Neural crest cell (in vitro differentiated cells): Measurements from ENCODE around the gene NMNAT1. TPM values are rescaled to one million over a fixed set of nuclear protein-coding genes. Genes with fewer than 3 reads are reported as not detected.
A peak's percentile ranks its signal among the peaks of the same experiment; 100 is the strongest.
"Not testable (repeated sequence)": the region's sequence is repeated elsewhere in the genome, so short reads cannot be mapped to it uniquely, and the experiment has no call there.

Source experiments
- DNase-seq: peaks from one replicate; pipeline ENCODE4 v3.0.0; 2021; ENCODE audit warnings: low read depth, mixed read lengths, low spot score
- H3K27ac Mint-ChIP-seq: one replicate; pipeline ENCODE4 v1.8.0; 2021; ENCODE audit warnings: mild to moderate bottlenecking, mixed read lengths; ENCODE audit not compliant: unreplicated experiment
- H3K27me3 Mint-ChIP-seq: 2 replicates; pipeline ENCODE4 v1.8.0; 2021; ENCODE audit warnings: low read depth, mild to moderate bottlenecking, mixed read lengths
- H3K36me3 Mint-ChIP-seq: 2 replicates; pipeline ENCODE4 v1.8.0; 2021; ENCODE audit warnings: low read depth, mild to moderate bottlenecking, mixed read lengths
- H3K4me1 Mint-ChIP-seq: 2 replicates; pipeline ENCODE4 v1.8.0; 2021; ENCODE audit warnings: mixed read lengths
- H3K4me3 Mint-ChIP-seq: one replicate; pipeline ENCODE4 v1.8.0; 2021; ENCODE audit warnings: mild to moderate bottlenecking, mixed read lengths
- H3K9me3 Mint-ChIP-seq: 2 replicates; pipeline ENCODE4 v1.8.0; 2021; ENCODE audit warnings: mixed read lengths
- total RNA-seq: library from RNA; stranded (reverse); gene quantifications from 2 replicates; pipeline ENCODE4 v1.2.1, GENCODE V29; 2021
- TF ChIP-seq, protein P1 (sequence below): fragments of 200-600 bp; sonication (generic); conservative IDR thresholded peaks from 2 replicates; pipeline ENCODE4 v1.5.0; 2021; ENCODE audit warnings: antibody characterized with exemption, mild to moderate bottlenecking

Gene NMNAT1
- total RNA-seq, 1 donor from 2014 or later, result 8.8 TPM

DNA sequence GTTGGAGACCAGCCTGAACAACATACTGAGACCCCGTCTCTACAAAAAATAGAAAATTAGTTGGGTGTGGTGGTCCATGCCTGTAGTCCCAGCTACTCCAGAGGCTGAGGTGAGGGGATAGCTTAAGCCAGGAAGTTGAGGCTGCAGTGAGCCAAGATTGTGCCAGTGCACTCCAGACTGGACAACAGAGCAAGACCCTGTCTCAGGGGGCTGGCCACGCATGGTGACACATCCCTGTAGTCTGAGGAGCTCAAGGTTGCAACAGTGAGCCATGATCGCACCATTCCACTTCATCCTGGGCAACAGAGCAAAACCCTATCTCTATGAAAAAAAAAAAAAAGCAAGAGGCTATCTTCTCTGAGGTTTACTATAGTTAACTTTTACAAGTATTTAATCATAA is 76.8 kb downstream of the NMNAT1 start:
- TF ChIP-seq, protein P1, sequence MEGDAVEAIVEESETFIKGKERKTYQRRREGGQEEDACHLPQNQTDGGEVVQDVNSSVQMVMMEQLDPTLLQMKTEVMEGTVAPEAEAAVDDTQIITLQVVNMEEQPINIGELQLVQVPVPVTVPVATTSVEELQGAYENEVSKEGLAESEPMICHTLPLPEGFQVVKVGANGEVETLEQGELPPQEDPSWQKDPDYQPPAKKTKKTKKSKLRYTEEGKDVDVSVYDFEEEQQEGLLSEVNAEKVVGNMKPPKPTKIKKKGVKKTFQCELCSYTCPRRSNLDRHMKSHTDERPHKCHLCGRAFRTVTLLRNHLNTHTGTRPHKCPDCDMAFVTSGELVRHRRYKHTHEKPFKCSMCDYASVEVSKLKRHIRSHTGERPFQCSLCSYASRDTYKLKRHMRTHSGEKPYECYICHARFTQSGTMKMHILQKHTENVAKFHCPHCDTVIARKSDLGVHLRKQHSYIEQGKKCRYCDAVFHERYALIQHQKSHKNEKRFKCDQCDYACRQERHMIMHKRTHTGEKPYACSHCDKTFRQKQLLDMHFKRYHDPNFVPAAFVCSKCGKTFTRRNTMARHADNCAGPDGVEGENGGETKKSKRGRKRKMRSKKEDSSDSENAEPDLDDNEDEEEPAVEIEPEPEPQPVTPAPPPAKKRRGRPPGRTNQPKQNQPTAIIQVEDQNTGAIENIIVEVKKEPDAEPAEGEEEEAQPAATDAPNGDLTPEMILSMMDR, result no peak
- no peak overlapping the region for H3K4me3 Mint-ChIP-seq
- no peaks in the 10 kb centered on the region for H3K36me3 Mint-ChIP-seq
- H3K4me1 Mint-ChIP-seq, result no peaks in the 10 kb centered on the region
- DNase-seq, result no peak
- H3K27me3 Mint-ChIP-seq, result no peaks in the 10 kb centered on the region
- H3K9me3 Mint-ChIP-seq, result no peaks in the 10 kb centered on the region
- H3K27ac Mint-ChIP-seq, result no peak overlapping the region

GRCh38 chr1:10020678-10021077 is 77.4 kb downstream of the NMNAT1 start:
- DNase-seq, H3K36me3 Mint-ChIP-seq, H3K27me3 Mint-ChIP-seq, H3K27ac Mint-ChIP-seq, H3K4me3 Mint-ChIP-seq, H3K4me1 Mint-ChIP-seq, H3K9me3 Mint-ChIP-seq: not testable (repeated sequence)

DNA sequence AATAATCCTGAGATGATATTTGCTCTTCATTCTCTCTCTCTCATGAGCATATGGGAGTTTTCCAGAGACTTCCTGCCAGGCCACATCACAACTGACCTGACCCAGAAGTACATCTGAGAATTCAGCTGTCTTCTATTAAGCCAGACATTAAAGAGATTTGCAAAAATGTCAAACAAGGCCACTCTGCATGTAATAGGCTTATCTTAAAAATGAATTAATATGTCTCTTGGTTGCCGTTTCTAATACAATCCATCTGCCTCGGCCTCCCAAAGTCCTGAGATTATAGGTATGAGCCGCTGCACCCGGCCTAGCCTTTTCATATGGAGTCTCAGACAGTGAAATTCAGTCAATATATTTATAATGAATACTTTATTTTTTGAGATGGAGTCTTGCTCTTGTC is 78.7 kb downstream of the NMNAT1 start:
- not testable (repeated sequence) for H3K36me3 Mint-ChIP-seq, H3K9me3 Mint-ChIP-seq, H3K4me3 Mint-ChIP-seq, H3K27me3 Mint-ChIP-seq, H3K4me1 Mint-ChIP-seq, DNase-seq, H3K27ac Mint-ChIP-seq

DNA sequence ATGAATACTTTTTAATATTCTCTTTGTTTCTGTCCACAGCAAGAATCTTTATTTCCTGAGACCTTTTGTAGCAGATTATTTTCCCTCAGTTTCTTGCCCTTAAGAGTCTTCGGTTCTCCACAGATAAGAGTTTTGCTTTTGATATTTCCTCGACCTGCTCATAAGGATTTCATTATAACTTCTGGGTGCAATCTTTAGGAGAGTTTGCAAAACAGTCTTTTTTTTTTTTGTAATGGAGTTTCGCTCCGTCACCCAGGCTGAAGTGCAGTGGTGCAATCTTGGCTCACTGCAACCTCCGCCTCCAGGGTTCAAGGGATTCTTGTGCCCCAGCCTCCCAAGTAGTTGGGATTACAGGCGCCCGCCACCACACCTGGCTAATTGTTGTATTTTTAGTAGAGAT is 79.4 kb downstream of the NMNAT1 start:
- Mint-ChIP-seq H3K27me3 (no peaks in the 10 kb centered on the region), H3K4me3 (no peak overlapping the region), H3K27ac (no peak overlapping the region), H3K36me3 (no peaks in the 10 kb centered on the region), H3K4me1 (no peaks in the 10 kb centered on the region), H3K9me3 (no peaks in the 10 kb centered on the region)
- TF ChIP-seq, protein P1, result no peak
- no peak for DNase-seq

DNA sequence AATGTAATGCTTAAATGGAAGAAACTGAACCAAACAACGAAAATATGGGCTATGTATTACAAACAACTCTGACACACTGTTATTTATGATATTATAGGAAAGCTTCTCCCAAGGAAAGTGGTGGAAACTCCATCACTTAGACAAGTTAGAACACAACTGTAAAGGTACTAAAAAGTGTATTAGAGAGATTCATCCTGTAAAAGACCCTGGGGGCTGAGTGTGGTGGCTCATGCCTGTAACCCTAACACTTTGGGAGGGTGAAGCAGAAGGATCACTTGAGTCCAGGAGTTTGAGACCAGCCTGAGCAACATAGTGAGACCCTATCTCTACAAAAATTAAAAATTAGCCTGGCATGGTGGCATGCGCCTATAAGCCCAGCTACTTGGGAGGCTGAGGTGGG is 82.1 kb downstream of the NMNAT1 start:
- no peak overlapping the region for H3K27ac Mint-ChIP-seq
- no peaks in the 10 kb centered on the region for H3K9me3 Mint-ChIP-seq
- H3K36me3 Mint-ChIP-seq, result no peaks in the 10 kb centered on the region
- no peak for DNase-seq
- H3K4me3 Mint-ChIP-seq, result no peak overlapping the region
- no peaks in the 10 kb centered on the region for H3K27me3 Mint-ChIP-seq
- peaks cover 7% of the 10 kb centered on the region for H3K4me1 Mint-ChIP-seq
- TF ChIP-seq, protein P1, result no peak

DNA sequence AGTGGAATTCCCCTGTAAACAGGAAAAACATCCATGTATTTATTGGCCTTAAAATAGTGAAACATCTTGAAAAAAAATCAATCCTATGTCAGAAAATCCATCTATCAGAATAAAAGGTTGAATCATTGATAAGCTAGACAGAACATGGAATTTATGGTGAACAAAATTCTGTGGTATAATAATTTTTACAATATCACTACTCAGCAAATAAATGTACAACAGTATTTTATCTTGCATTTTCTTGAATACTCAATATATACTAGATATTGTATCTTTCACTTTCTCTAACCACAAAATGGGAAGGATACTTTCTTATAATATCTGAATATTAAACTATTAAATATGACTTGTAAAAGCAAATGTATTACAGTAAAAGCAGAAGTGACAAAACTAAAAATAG is 83.8 kb downstream of the NMNAT1 start:
- TF ChIP-seq, protein P1, result no peak
- H3K36me3 Mint-ChIP-seq, result no peaks in the 10 kb centered on the region
- H3K9me3 Mint-ChIP-seq, result no peaks in the 10 kb centered on the region
- H3K4me1 Mint-ChIP-seq, result peaks cover 11% of the 10 kb centered on the region
- H3K27me3 Mint-ChIP-seq, result no peaks in the 10 kb centered on the region
- DNase-seq, result no peak
- H3K27ac Mint-ChIP-seq, result no peak overlapping the region
- H3K4me3 Mint-ChIP-seq, result no peak overlapping the region

DNA sequence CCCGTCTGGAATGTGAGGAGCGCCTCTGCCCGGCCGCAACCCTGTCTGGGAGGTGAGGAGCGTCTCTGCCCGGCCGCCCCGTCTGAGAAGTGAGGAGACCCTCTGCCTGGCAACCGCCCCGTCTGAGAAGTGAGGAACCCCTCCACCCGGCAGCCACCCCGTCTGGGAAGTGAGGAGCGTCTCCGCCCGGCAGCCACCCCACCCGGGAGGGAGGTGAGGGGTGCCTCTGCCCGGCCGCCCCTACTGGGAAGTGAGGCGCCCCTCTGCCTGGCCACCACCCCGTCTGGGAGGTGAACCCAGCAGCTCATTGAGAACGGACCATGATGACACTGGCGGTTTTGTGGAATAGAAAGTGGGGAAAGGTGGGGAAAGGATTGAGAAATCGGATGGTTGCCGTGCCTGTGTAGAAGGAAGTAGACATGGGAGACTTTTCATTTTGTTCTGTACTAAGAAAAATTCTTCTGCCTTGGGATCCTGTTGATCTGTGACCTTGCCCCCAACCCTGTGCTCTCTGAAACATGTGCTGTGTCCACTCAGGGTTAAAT is 85.8 kb downstream of the NMNAT1 start:
- Mint-ChIP-seq H3K4me1 (peaks cover 24% of the 10 kb centered on the region), H3K27ac (peak overlapping the region; percentile 20), H3K4me3 (peak overlapping the region; percentile 16)
- H3K36me3 Mint-ChIP-seq, DNase-seq, H3K9me3 Mint-ChIP-seq, H3K27me3 Mint-ChIP-seq: not testable (repeated sequence)
